HUES64 (cell line): ENCODE results near the gene SLAIN2.
A peak's percentile ranks its signal among the peaks of the same experiment; 100 is the strongest.

Experiments
- H3K27ac ChIP-seq: 2 replicates; pipeline ENCODE4 v1.7.0; 2013; ENCODE audit warnings: low read depth, low read length, inconsistent platforms
- H3K27me3 ChIP-seq: 2 replicates; pipeline ENCODE4 v1.6.1; 2013; ENCODE audit warnings: mild to moderate bottlenecking, low read length; ENCODE audit not compliant: insufficient read depth
- H3K36me3 ChIP-seq: 2 replicates; pipeline ENCODE4 v1.6.1; 2013; ENCODE audit warnings: mild to moderate bottlenecking, low read length; ENCODE audit not compliant: insufficient read depth
- H3K4me1 ChIP-seq: 2 replicates; pipeline ENCODE4 v1.6.1; 2013; ENCODE audit warnings: mild to moderate bottlenecking, low read length, moderate library complexity; ENCODE audit not compliant: insufficient read depth
- H3K4me3 ChIP-seq: 2 replicates; pipeline ENCODE4 v1.5.1; 2013; ENCODE audit warnings: mild to moderate bottlenecking, low read length, moderate library complexity
- H3K9ac ChIP-seq: 2 replicates; pipeline ENCODE4 v1.6.1; 2013; ENCODE audit warnings: mild to moderate bottlenecking, low read depth, low read length
- H3K9me3 ChIP-seq: 2 replicates; pipeline ENCODE4 v1.6.1; 2013; ENCODE audit warnings: low read depth, low read length; ENCODE audit not compliant: insufficient read depth
- WGBS: fragments of 150-250, 120-280 bp; methylation state at CpG from one replicate; pipeline ENCODE4 v1.1.7; 2013; ENCODE audit warnings: missing lambda C conversion rate; 5-methylcytosine and 5-hydroxymethylcytosine counted together

Gene SLAIN2

DNA sequence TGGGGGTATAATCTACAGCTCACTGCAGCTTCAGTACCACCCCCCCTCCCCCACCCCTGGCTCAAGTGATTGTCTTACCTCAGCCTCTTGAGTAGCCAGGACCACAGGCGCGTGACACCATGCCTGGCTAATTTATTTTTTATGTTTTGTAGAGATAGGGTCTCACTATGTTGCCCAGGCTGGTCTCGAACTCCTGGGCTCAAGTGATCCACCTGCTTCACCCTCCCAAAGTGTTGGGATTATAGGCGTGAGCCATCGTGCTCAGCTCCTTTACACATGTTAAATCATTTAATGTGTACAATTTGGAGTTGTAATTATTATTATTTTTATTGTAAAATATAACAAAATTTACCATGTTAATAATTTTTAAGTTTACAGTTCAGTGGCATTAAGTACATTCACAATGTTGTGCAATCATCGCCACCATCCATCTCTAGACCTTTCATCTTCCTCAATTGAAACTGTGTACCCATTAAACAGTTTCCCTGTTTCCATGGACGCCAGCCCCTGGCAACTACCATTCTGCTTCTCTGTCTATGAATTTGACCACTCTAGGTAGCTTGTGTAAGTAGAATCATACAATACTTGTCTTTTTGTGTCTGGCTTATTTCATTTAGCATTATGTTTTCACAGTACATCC is 6.1 kb downstream of the SLAIN2 start:
- Histone ChIP-seq H3K36me3 (0 out of 2 replicates have a peak, but pooled peaks cover 2% of the 10 kb centered on the region), H3K27me3 (no peaks in the 10 kb centered on the region), H3K4me1 (peaks cover 43% of the 10 kb centered on the region), H3K4me3 (no peak overlapping the region), H3K9me3 (peaks cover 1% of the 10 kb centered on the region; the same call in 1 of the 2 replicates), H3K9ac (no peak overlapping the region), H3K27ac (no peak overlapping the region)
- 94% methylated on average over 5 of the region's 7 CpGs for WGBS

DNA sequence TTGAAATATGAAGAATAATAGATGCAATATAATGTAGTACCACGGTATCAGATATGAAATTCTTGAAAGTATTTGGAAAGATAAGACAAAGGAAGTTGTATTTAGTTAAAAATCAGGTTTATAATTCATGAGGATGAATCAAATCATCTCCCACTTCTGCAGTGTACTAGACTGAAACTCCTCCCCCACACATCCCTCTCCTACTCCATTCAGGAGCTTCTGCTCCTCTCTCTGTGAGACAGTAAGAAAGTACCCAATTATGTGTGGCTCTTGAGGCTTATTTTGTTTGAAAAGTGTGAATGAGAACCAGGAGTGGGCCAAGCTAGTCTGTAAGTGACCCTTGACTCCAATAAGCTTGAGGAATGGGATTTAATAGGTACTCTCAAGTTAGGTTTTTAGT is 9.5 kb downstream of the SLAIN2 start:
- Histone ChIP-seq H3K9ac (no peak overlapping the region), H3K27me3 (no peaks in the 10 kb centered on the region), H3K4me1 (peaks cover 26% of the 10 kb centered on the region), H3K9me3 (peaks cover 4% of the 10 kb centered on the region; the same call in 1 of the 2 replicates), H3K36me3 (0 out of 2 replicates have a peak, but pooled peaks cover 2% of the 10 kb centered on the region), H3K27ac (no peak overlapping the region), H3K4me3 (no peak overlapping the region)
- WGBS = 100% methylated on average over 1 of the region's 1 CpG

DNA sequence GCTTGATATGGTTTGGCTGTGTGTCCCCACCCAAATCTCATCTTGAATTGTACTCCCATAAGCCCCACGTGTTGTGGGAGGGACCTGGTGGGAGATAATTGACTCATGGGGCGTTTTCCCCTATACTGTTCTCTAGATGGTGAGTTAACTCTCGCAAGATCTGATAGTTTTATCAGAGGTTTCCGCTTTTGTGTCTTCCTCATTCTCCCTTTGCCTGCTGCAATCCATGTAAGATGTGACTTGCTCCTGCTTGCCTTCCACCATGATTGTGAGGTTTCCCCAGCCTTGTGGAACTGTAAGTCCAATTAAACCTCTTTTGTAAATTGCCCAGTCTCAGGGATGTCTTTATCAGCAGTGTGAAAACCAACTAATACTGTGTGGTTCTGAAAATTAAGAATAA is 11.5 kb downstream of the SLAIN2 start:
- no peaks in the 10 kb centered on the region for H3K27me3 ChIP-seq
- 0 out of 2 replicates have a peak, but pooled peaks cover 2% of the 10 kb centered on the region for H3K36me3 ChIP-seq
- H3K4me1 ChIP-seq = peaks cover 18% of the 10 kb centered on the region
- H3K4me3 ChIP-seq = no peak overlapping the region
- 93% methylated on average over 4 of the region's 4 CpGs for WGBS
- H3K9ac ChIP-seq = no peak overlapping the region
- H3K9me3 ChIP-seq = peaks cover 4% of the 10 kb centered on the region; the same call in 1 of the 2 replicates
- no peak overlapping the region for H3K27ac ChIP-seq

DNA sequence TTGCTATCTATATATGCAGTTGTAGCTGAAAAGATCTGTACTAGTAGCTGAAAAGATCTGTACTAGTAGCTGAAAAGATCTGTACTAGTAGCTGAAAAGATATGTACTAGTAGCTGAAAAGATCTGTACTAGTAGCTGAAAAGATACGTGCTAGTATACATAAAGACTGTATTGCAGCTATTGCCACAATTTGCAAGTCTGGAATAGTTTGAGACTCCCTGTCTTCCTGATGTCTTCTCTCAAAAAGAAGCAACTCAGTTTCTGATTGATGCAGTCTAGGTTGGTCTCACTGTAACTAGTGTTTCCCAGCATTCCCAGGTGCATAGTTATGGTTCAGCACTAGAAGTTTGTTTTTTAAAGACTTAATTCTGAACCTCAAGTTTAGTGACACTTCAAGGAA is 15.0 kb downstream of the SLAIN2 start:
- Histone ChIP-seq H3K36me3 (0 out of 2 replicates have a peak, but pooled peaks cover 2% of the 10 kb centered on the region), H3K4me3 (no peak overlapping the region), H3K27me3 (no peaks in the 10 kb centered on the region), H3K9me3 (peaks cover 4% of the 10 kb centered on the region; the same call in 1 of the 2 replicates), H3K4me1 (peaks cover 9% of the 10 kb centered on the region; the same call in 1 of the 2 replicates), H3K9ac (no peak overlapping the region), H3K27ac (no peak overlapping the region)
- WGBS = 92% methylated on average over 1 of the region's 1 CpG

DNA sequence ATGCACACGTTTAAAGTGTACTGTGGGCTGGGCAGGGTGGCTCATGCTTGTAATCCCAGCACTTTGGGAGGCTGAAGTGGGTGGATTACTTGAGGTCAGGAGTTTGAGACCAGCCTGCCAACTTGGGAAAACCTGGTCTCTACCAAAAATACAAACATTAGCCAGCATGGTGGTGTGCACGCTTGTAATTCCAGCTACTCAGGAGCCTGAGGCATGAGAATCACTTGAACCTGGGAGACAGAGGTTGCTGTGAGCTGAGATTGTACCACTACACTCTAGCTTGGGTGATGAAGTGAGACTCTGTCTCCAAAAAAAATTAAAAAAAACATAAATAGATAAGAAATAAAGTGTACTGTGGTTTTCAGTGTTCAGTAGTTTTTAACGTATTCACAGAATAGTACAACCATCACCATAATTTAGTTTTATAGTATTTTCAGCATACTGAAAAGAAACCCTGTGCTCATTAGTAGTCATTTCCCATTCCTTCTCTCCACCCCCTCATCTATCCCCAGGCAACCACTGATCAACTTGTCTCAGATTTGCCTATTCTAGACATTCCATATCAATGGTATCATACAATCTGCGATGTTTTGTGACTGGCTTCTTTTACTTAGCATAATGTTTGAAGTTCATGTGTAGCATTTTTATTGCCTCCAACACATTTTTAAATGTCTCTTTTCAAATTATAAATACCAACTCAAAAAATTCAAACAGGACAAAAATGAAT is 19.1 kb downstream of the SLAIN2 start:
- Histone ChIP-seq H3K9me3 (no peaks in the 10 kb centered on the region), H3K9ac (no peak overlapping the region), H3K4me1 (no peaks in the 10 kb centered on the region), H3K27ac (no peak overlapping the region), H3K4me3 (no peak overlapping the region), H3K27me3 (no peaks in the 10 kb centered on the region), H3K36me3 (no peaks in the 10 kb centered on the region)
- WGBS = 93% methylated on average over 3 of the region's 4 CpGs

DNA sequence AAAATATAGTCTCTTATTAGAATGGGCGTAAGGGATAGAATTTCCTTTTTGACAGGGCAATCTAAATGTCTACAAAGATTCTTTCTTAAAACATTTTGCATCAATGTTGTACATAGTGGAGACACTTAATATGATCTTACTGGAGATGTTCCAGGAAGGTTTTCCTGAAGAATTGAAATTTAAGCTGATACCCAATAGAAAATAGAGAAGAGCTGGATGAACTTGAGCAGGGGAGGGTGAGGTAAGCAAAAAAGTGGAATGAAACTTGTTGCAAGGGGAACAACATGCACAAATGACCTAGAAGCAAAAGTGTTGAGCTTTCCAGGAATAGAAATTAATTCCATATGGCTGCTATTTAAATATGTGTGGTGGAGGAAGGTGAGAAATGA is 19.7 kb downstream of the SLAIN2 start:
- Histone ChIP-seq H3K4me3 (no peak overlapping the region), H3K9me3 (no peaks in the 10 kb centered on the region), H3K9ac (no peak overlapping the region), H3K27me3 (no peaks in the 10 kb centered on the region), H3K36me3 (no peaks in the 10 kb centered on the region), H3K27ac (no peak overlapping the region), H3K4me1 (no peaks in the 10 kb centered on the region)
- no CpG with 5 or more reads among the region's 1 CpG for WGBS

DNA sequence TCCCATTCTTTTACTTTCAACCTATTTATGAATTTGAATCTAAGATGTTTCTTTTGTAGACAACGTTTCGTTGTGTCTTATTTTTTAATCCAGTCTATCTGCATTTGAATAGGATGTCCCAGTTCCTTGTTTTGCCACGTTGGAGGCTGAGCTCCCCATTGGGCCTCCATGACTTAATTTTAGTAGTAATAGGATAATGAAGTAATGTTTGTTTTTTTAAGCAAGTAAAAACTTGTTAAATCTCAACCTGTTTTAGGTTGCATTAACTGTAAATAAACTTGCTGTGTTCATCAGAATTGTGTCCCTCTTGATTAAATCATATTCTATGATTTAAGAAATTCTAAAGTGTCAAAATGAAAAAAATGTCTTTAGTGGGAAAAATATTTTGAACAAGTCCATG is 25.3 kb downstream of the SLAIN2 start:
- 52% methylated on average over 3 of the region's 3 CpGs for WGBS
- H3K27ac ChIP-seq = no peak overlapping the region
- no peak overlapping the region for H3K4me3 ChIP-seq
- H3K4me1 ChIP-seq = peaks cover 31% of the 10 kb centered on the region
- H3K9me3 ChIP-seq = no peaks in the 10 kb centered on the region
- no peaks in the 10 kb centered on the region for H3K36me3 ChIP-seq
- H3K27me3 ChIP-seq = no peaks in the 10 kb centered on the region
- no peak overlapping the region for H3K9ac ChIP-seq

DNA sequence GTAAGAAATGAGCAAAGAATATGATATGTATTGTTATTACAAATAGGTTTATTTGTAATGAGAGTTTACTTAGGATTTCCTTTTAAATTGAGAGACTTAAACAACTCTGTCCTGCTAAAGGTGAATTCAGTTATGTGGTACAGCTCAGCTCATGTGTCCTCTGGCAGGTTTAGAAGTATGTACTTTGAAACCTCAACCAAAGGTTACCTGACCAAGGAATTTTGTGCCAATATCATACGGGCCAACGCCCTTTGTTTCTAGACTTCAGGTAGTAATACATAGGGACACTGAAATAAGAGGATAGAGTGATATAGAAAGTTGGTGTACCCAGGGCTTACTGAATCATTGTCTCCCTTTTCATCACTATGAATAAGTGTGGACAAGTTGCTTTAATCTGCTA is 25.7 kb downstream of the SLAIN2 start:
- H3K27ac ChIP-seq = no peak overlapping the region
- no peaks in the 10 kb centered on the region for H3K9me3 ChIP-seq
- H3K9ac ChIP-seq = no peak overlapping the region
- no peaks in the 10 kb centered on the region for H3K36me3 ChIP-seq
- no peaks in the 10 kb centered on the region for H3K27me3 ChIP-seq
- 93% methylated on average over 2 of the region's 2 CpGs for WGBS
- H3K4me1 ChIP-seq = peaks cover 31% of the 10 kb centered on the region
- H3K4me3 ChIP-seq = no peak overlapping the region

DNA sequence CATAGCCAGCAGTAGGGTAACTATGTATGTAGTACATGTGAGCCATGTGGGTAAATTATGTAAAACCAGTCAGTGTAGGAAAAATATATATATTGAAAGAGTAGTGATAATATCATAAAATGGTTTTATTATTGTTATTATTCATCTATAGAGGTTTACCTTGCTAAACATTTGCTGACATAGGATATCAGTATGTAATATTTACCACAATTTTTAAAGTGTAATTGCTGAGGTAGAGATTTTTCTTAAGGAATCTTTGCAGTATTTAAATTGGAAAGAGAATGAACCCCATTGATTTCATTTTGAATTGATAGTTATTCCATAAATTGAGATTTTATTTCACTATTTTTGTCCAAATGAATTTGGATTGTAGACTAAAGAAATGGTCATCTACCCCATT is 27.1 kb downstream of the SLAIN2 start:
- no peak overlapping the region for H3K4me3 ChIP-seq
- H3K9ac ChIP-seq = no peak overlapping the region
- H3K4me1 ChIP-seq = peaks cover 31% of the 10 kb centered on the region
- no peaks in the 10 kb centered on the region for H3K9me3 ChIP-seq
- no peak overlapping the region for H3K27ac ChIP-seq
- no peaks in the 10 kb centered on the region for H3K36me3 ChIP-seq
- no peaks in the 10 kb centered on the region for H3K27me3 ChIP-seq

DNA sequence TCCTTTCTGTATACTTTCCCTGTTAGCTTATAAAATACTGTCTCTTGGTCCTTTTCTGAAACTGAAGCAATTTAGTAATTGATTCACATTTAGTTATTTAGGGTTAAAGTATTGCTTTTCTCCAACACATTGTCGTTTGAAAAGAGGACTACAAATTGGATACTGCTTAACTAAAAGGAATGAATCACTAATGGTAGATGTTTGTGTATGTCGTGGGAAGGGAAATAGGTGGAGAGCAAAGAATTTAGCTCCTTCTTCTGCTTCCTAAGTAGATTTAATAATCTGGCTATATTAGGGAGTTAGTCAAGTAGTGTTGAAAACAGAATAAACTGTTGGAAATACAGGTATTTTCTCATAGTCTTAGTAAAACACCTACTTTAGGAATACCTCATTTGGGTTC is 27.9 kb downstream of the SLAIN2 start:
- no peak overlapping the region for H3K9ac ChIP-seq
- 0 out of 2 replicates have a peak overlapping the region, but pooled peaks have one; percentile 2 for H3K27ac ChIP-seq
- H3K36me3 ChIP-seq = no peaks in the 10 kb centered on the region
- H3K4me3 ChIP-seq = no peak overlapping the region
- 31% methylated on average over 2 of the region's 2 CpGs for WGBS
- no peaks in the 10 kb centered on the region for H3K9me3 ChIP-seq
- H3K27me3 ChIP-seq = no peaks in the 10 kb centered on the region
- peaks cover 31% of the 10 kb centered on the region for H3K4me1 ChIP-seq

DNA sequence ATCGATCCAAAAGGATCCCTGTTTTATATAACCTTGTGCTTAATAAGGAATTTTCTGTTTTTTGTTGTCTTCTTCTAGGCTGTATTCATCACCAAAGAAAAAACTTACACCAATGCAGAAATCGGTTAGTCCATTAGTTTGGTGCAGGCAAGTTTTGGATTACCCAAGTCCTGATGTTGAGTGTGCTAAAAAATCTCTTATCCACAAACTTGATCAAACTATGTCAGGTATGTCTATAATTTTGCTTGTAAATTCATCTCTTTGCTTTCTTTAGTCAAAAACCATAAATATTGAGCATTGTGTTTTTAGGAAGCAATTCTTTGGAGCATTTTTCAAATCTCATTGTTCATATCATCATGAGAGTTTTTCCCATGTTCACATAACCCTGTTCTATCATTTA is 28.4 kb downstream of the SLAIN2 start:
- Histone ChIP-seq H3K9me3 (no peaks in the 10 kb centered on the region), H3K27ac (peak overlapping the region; percentile 2; the same call in 1 of the 2 replicates), H3K4me3 (no peak overlapping the region), H3K9ac (no peak overlapping the region), H3K27me3 (no peaks in the 10 kb centered on the region), H3K36me3 (no peaks in the 10 kb centered on the region), H3K4me1 (peaks cover 31% of the 10 kb centered on the region)
- no CpG with 5 or more reads among the region's 2 CpGs for WGBS
